HK-2 (cell line): ENCODE data around the gene KCNMA1.

Source experiments
- DNase-seq: peaks from one replicate; pipeline ENCODE4 v3.0.0-alpha.2; 2018; ENCODE audit not compliant: unreplicated experiment

Gene KCNMA1

GRCh38 chr10:77301305-77301730 is 336.3 kb downstream of the KCNMA1 start:
- no peak for DNase-seq

DNA sequence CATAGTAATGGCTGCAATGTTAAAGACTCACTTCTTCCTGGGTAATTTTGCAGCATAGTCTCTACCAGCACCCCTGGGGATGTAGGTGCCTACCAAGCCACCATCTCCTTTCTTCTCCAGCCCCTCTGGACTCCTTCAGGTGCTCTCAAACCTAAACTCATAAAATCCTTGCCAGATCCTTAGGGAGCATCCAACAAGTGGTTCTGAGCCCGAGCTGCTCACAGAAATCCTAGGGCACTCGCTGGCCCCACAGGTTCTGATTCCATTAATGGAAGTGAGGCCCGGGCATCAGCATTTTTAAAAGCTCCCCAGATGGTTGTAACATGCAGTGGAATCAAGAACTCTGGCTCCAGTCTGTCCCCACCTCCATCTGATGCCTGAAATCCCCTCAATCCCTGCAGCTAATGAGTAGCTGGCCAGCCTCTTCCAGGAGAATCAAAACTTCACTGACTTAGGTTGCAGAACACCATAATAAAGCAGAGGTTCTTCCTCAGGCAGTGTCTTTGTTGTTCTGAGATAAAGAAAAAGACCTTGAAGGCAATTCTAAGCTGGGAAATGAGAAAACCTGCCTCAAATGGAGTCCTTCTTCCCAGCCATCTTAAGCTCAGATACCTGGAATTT is 336.8 kb downstream of the KCNMA1 start:
- no peak for DNase-seq

- no peak for DNase-seq
Observed at GRCh38 chr10:77299320-77299719, 338.3 kb downstream of the KCNMA1 start.

DNA sequence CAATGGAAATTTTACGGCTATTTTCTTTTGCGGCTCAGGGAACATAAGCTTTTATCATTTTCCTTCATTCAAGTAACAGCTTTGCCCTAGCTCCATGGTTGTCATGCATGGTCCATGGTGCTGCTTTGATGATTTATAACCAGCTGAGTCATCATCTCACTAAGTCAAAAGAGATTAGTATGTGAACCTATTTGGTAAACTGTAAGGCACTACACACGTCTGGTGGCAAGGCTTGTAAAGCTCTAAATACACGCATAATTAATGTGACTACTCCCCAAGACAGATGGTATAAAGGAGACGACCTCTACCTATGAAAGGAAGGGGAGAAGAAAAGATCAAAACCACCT is 340.2 kb downstream of the KCNMA1 start:
- DNase-seq: no peak

GRCh38 chr10:77296534-77297392 is 340.8 kb downstream of the KCNMA1 start:
- peak; percentile 59 for DNase-seq

- no peak for DNase-seq
Observed at GRCh38 chr10:77293773-77294172, 343.8 kb downstream of the KCNMA1 start.

DNA sequence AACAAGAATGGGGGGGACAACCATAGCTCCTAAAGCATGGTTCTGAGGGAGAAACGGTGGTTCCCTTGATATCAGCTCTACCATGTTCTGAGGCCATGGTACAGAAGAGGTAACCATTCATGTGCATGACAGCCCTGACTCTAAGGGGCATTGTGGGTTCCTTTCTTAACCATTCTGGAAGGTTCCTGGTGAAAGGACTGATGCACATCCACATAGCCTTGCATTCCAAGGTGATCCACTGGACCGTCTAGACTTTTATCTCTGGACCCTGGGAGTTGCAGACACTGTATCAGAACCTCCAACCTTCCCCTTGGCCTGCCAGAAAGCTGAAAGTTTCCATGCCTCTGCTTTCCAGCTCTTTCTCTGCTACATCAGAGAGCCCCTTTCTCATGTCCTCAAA is 344.3 kb downstream of the KCNMA1 start:
- no peak for DNase-seq

GRCh38 chr10:77291596-77292505 is 345.8 kb downstream of the KCNMA1 start:
- DNase-seq: peak; percentile 71

DNA sequence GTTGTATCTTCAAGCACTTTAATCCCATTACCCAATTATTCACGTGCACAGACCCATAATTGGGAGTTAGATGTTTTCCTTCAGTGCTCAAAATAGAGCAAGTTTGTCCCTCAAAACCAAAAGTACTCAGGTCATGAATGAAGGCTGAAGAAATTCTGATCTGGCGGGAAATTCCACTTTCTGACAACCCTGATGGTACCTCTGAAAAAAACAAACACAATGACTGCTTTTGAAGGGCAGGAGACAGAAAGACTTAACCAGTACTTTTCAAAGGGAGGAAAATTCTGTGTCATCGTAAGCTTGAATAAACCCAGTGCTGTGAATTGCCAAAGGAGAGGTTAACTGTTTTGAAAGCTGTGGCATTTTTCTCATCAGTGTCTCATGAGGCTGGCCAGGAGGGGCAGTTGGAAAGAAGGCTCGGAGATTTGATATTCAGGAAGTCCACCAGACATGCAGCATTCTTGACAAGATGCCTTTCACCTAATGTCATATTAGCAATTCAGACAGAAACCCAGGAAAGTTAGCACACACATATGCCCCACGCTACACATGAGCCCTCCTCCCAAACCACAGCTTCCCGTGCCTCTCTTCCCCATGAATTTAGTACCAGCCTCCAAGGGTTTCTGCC is 347.0 kb downstream of the KCNMA1 start:
- peak; percentile 88 for DNase-seq

GRCh38 chr10:77289790-77290189 is 347.8 kb downstream of the KCNMA1 start:
- DNase-seq: no peak

- DNase-seq: no peak
Observed at GRCh38 chr10:77289027-77289501, 348.5 kb downstream of the KCNMA1 start.

GRCh38 chr10:77287647-77288120 is 349.9 kb downstream of the KCNMA1 start:
- DNase-seq: no peak

- DNase-seq: no peak
Observed at GRCh38 chr10:77286531-77287508, 350.8 kb downstream of the KCNMA1 start.

DNA sequence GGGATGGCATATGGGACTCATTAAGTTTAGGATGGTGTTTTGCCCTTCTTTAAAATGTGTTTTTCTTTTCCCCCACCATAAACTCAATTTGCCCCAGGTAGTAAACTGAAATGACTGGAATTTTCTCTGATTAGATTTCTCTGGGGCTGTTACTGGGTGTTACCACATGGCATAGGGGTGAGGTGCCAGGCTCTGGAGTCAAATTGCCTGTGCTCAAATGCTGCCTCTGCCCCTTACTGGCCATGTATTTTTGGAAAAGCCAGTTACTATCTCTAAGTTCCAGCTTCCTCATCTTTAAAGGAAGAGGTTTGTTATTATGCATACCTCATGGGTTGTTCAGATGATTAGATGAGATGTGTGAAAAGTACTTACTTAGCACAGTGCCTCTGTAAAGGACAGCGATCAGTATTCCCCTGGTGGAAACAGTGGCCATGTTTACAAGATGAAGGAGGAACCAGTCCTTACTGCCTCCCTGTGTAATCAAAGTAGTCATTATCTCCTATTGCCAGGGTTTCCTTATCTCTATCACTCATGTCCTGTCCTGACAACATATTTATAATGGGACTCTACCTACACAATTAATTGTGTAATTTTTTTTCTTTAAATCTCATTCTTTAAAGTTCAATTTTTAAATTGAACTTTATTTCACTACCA is 352.0 kb downstream of the KCNMA1 start:
- DNase-seq: no peak

DNA sequence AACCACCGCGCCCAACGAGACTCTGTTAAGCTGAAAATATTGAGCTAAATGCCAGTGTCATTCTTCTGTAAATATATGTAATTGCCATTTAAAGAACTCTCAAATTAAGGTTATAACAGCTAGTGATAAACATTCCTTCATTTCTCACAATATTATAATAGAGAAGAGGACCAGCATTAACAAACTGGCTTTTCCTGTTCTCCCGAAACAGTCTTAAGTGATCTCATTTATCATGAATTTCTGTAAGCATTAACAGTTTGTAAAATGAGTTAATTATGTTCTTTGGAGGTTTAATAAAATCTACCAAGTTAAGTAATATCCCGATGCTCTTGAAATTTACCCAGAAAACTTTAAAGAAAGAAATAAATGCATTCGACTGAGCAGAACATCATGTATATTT is 352.8 kb downstream of the KCNMA1 start:
- DNase-seq: no peak

- DNase-seq: no peak
Observed at GRCh38 chr10:77283326-77283725, 354.3 kb downstream of the KCNMA1 start.

DNA sequence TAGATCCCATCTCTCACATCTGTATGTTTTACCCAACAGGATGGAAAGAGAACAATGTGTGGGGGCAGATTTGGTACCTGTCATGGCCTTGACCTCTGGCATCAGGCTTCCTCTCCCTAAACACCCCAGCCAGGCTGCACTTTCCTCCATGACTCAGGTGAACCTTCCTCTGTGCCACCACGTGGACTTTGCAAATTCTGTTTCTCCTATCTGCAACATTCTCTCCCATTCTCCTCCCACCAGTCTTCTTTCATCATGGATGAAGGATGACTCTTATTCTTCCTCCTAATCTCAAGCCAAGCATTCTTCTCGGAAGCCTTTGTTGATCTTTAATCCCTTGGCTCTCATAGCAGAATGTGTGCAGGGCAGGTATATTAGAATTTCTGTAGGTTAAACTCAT is 355.4 kb downstream of the KCNMA1 start:
- no peak for DNase-seq

DNA sequence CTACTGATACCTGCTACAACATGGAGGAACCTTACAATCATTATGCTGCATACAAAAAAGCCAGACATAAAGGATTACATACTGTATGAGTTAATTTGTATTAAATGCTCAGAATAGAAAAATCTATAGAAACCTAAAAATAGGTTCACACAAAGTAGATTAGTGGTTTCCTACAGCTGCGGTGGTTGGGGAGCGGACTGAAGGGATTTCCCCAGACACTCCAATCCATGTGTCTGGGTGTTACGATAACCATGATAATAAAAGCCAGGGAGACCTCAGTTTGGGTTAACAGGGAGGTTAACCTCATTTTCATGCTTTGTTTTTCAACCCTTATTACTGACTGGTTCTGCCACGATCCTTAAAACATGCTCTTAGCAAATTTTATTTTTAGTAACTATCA is 355.9 kb downstream of the KCNMA1 start:
- DNase-seq: no peak

- no peak for DNase-seq
Observed at GRCh38 chr10:77279207-77279606, 358.4 kb downstream of the KCNMA1 start.
